Measurements from ENCODE around the gene TFF3. TPM values are rescaled to one million over a fixed set of nuclear protein-coding genes. Genes with fewer than 3 reads are reported as not detected.

The TFF3 gene
- total and polyA plus RNA-seq, 2 experiments from 2014 or later, result not detected

- Histone ChIP-seq H3K4me2 (ENCODE audit: unreplicated experiment) (no peak overlapping the region), H3F3A (ENCODE audit: insufficient read depth) (no peaks in the 10 kb centered on the region), H3K9me3 (ENCODE audit: low read depth) (no peaks in the 10 kb centered on the region), H3K4me3 (no peak overlapping the region), H4K20me1 (ENCODE audit: insufficient read depth) (no peaks in the 10 kb centered on the region), H3K36me3 (ENCODE audit: low read depth) (no peaks in the 10 kb centered on the region), H3K27ac (no peak overlapping the region), H2AFZ (no peak overlapping the region), H3K9me2 (ENCODE audit: insufficient read depth) (no peaks in the 10 kb centered on the region), H3K4me1 (ENCODE audit: insufficient read depth) (no peaks in the 10 kb centered on the region), H3K79me2 (ENCODE audit: insufficient read depth) (no peaks in the 10 kb centered on the region), H3K9ac (no peak overlapping the region), H3K27me3 (replicated peaks; ENCODE audit: insufficient read depth) (peaks cover 14% of the 10 kb centered on the region)
- no peak for DNase-seq
- TF ChIP-seq EZH2 (IDR thresholded peaks at IDR 0.05; ENCODE audit: insufficient read depth, poor library complexity, severe bottlenecking), result no peak
- no peak for TF ChIP-seq EZH2phosphoT487 (IDR thresholded peaks at IDR 0.05; ENCODE audit: insufficient read depth, low read depth)
- in situ Hi-C loops (cut with MboI), result no loop called here
- 27% methylated on average over 13 of the region's 13 CpGs for WGBS, 2 experiments (ENCODE audit: low coverage in 1 of 2, low lambda C conversion rate in 2 of 2, missing lambda C conversion rate in 2 of 2)
Measured at GRCh38 chr21:42313501-42313969, 1.7 kb downstream of the TFF3 start.

- H3K79me2 ChIP-seq (ENCODE audit: insufficient read depth), result no peaks in the 10 kb centered on the region
- H2AFZ ChIP-seq, result no peak overlapping the region
- H3K36me3 ChIP-seq (ENCODE audit: low read depth), result no peaks in the 10 kb centered on the region
- no peaks in the 10 kb centered on the region for H3K9me2 ChIP-seq (ENCODE audit: insufficient read depth)
- H3K27ac ChIP-seq, result no peak overlapping the region
- no peak overlapping the region for H3K4me3 ChIP-seq
- H3F3A ChIP-seq (ENCODE audit: insufficient read depth), result no peaks in the 10 kb centered on the region
- in situ Hi-C loops (cut with MboI), result no loop called here
- H3K4me2 ChIP-seq (ENCODE audit: unreplicated experiment), result no peak overlapping the region
- H3K4me1 ChIP-seq (ENCODE audit: insufficient read depth), result no peaks in the 10 kb centered on the region
- H3K9me3 ChIP-seq (ENCODE audit: low read depth), result no peaks in the 10 kb centered on the region
- H3K27me3 ChIP-seq (replicated peaks; ENCODE audit: insufficient read depth), result peaks cover 22% of the 10 kb centered on the region
- TF ChIP-seq EZH2phosphoT487 (IDR thresholded peaks at IDR 0.05; ENCODE audit: insufficient read depth, low read depth) (no peak), EZH2 (IDR thresholded peaks at IDR 0.05; ENCODE audit: insufficient read depth, poor library complexity, severe bottlenecking) (no peak)
- no peak overlapping the region for H3K9ac ChIP-seq
- H4K20me1 ChIP-seq (ENCODE audit: insufficient read depth), result no peaks in the 10 kb centered on the region
- DNase-seq, result no peak
- WGBS, 2 experiments (ENCODE audit: low coverage in 1 of 2, low lambda C conversion rate in 2 of 2, missing lambda C conversion rate in 2 of 2), result 71 to 78% methylated on average over 12 to 16 of the region's 16 CpGs
Measured at GRCh38 chr21:42312626-42313104, 2.5 kb downstream of the TFF3 start.

- no peak for DNase-seq
- H3K9me2 ChIP-seq (ENCODE audit: insufficient read depth), result no peaks in the 10 kb centered on the region
- in situ Hi-C loops (cut with MboI), result no loop called here
- H3K79me2 ChIP-seq (ENCODE audit: insufficient read depth), result no peaks in the 10 kb centered on the region
- H3K36me3 ChIP-seq (ENCODE audit: low read depth), result no peaks in the 10 kb centered on the region
- H3K9me3 ChIP-seq (ENCODE audit: low read depth), result no peaks in the 10 kb centered on the region
- H3K27ac ChIP-seq, result no peak overlapping the region
- peaks cover 28% of the 10 kb centered on the region for H3K27me3 ChIP-seq (replicated peaks; ENCODE audit: insufficient read depth)
- no peak for TF ChIP-seq EZH2phosphoT487 (IDR thresholded peaks at IDR 0.05; ENCODE audit: insufficient read depth, low read depth)
- TF ChIP-seq EZH2 (IDR thresholded peaks at IDR 0.05; ENCODE audit: insufficient read depth, poor library complexity, severe bottlenecking), result no peak
- H3K4me1 ChIP-seq (ENCODE audit: insufficient read depth), result no peaks in the 10 kb centered on the region
- H3K4me2 ChIP-seq (ENCODE audit: unreplicated experiment), result no peak overlapping the region
- no peak overlapping the region for H3K4me3 ChIP-seq
- H3F3A ChIP-seq (ENCODE audit: insufficient read depth), result no peaks in the 10 kb centered on the region
- no peaks in the 10 kb centered on the region for H4K20me1 ChIP-seq (ENCODE audit: insufficient read depth)
- no peak overlapping the region for H2AFZ ChIP-seq
- 61 to 69% methylated on average over 21 of the region's 21 CpGs for WGBS, 2 experiments (ENCODE audit: low coverage in 1 of 2, low lambda C conversion rate in 2 of 2, missing lambda C conversion rate in 2 of 2)
- no peak overlapping the region for H3K9ac ChIP-seq
Measured at GRCh38 chr21:42311816-42312625, 3.2 kb downstream of the TFF3 start.

GRCh38 chr21:42311160-42311559 is 4.0 kb downstream of the TFF3 start:
- H3K4me1 ChIP-seq (ENCODE audit: insufficient read depth), result no peaks in the 10 kb centered on the region
- DNase-seq, result no peak
- no peaks in the 10 kb centered on the region for H3K36me3 ChIP-seq (ENCODE audit: low read depth)
- in situ Hi-C loops (cut with MboI), result no loop called here
- no peak overlapping the region for H3K27ac ChIP-seq
- H3K9ac ChIP-seq, result no peak overlapping the region
- H3K79me2 ChIP-seq (ENCODE audit: insufficient read depth), result no peaks in the 10 kb centered on the region
- no peaks in the 10 kb centered on the region for H3F3A ChIP-seq (ENCODE audit: insufficient read depth)
- TF ChIP-seq EZH2 (IDR thresholded peaks at IDR 0.05; ENCODE audit: insufficient read depth, poor library complexity, severe bottlenecking), result no peak
- no peak for TF ChIP-seq EZH2phosphoT487 (IDR thresholded peaks at IDR 0.05; ENCODE audit: insufficient read depth, low read depth)
- H3K4me2 ChIP-seq (ENCODE audit: unreplicated experiment), result no peak overlapping the region
- no peaks in the 10 kb centered on the region for H3K9me3 ChIP-seq (ENCODE audit: low read depth)
- no peaks in the 10 kb centered on the region for H3K9me2 ChIP-seq (ENCODE audit: insufficient read depth)
- no peaks in the 10 kb centered on the region for H4K20me1 ChIP-seq (ENCODE audit: insufficient read depth)
- H2AFZ ChIP-seq, result no peak overlapping the region
- 78% methylated on average over 11 to 14 of the region's 14 CpGs for WGBS, 2 experiments (ENCODE audit: low coverage in 1 of 2, low lambda C conversion rate in 2 of 2, missing lambda C conversion rate in 2 of 2)
- H3K4me3 ChIP-seq, result no peak overlapping the region
- H3K27me3 ChIP-seq (replicated peaks; ENCODE audit: insufficient read depth), result peaks cover 28% of the 10 kb centered on the region
